Activated CD8-positive, alpha-beta memory T cell treated with anti-CD3 and anti-CD28 coated beads, Interleukin-2, amount 50 U/mL, for 1 hour (primary cell): Measurements from ENCODE around the gene MLKL.
"Not testable (repeated sequence)": the region's sequence is repeated elsewhere in the genome, so short reads cannot be mapped to it uniquely, and the experiment has no call there.

Experiments
- DNase-seq: peaks from one replicate; pipeline ENCODE4 v3.0.0-alpha.2; 2020; ENCODE audit errors: extremely low read depth

The MLKL gene

GRCh38 chr16:74699666-74700065 is 996 bp downstream of the MLKL start:
- DNase-seq = no peak

- no peak for DNase-seq
Observed at GRCh38 chr16:74698222-74698621, 2.4 kb downstream of the MLKL start.

- DNase-seq = peak; percentile 25
Observed at GRCh38 chr16:74695450-74696422, 4.9 kb downstream of the MLKL start.

- DNase-seq = no peak
Observed at GRCh38 chr16:74691093-74691855, 9.4 kb downstream of the MLKL start.

GRCh38 chr16:74682556-74682955 is 18.1 kb downstream of the MLKL start:
- no peak for DNase-seq

- no peak for DNase-seq
Observed at GRCh38 chr16:74680681-74681080, 20.0 kb downstream of the MLKL start.

- no peak for DNase-seq
Observed at GRCh38 chr16:74679983-74680382, 20.7 kb downstream of the MLKL start.

- no peak for DNase-seq
Observed at GRCh38 chr16:74677868-74678267, 22.8 kb downstream of the MLKL start.

GRCh38 chr16:74673876-74674275 is 26.8 kb downstream of the MLKL start:
- DNase-seq = no peak

- not testable (repeated sequence) for DNase-seq
Observed at GRCh38 chr16:74668877-74669276, 31.8 kb downstream of the MLKL start.

- no peak for DNase-seq
Observed at GRCh38 chr16:74667255-74667700, 33.4 kb downstream of the MLKL start.

GRCh38 chr16:74666425-74667254 is 34.0 kb downstream of the MLKL start, which contains the start of gene RFWD3:
RFWD3 (minus strand) TSS chr16:74666877; CDS start chr16:74661449, 5,428 bp downstream.
- DNase-seq = peak; percentile 98

- DNase-seq = no peak
Observed at GRCh38 chr16:74666010-74666421, 34.6 kb downstream of the MLKL start.

GRCh38 chr16:74661064-74661463 is 39.6 kb downstream of the MLKL start:
- DNase-seq = no peak

GRCh38 chr16:74660383-74660782 is 40.3 kb downstream of the MLKL start:
- no peak for DNase-seq

- DNase-seq = no peak
Observed at GRCh38 chr16:74659041-74659440, 41.6 kb downstream of the MLKL start.

GRCh38 chr16:74657870-74658642 is 42.6 kb downstream of the MLKL start:
- no peak for DNase-seq

GRCh38 chr16:74654536-74655050 is 46.1 kb downstream of the MLKL start:
- DNase-seq = no peak

GRCh38 chr16:74652883-74653282 is 47.8 kb downstream of the MLKL start:
- DNase-seq = not testable (repeated sequence)

- no peak for DNase-seq
Observed at GRCh38 chr16:74652249-74652648, 48.4 kb downstream of the MLKL start.

- no peak for DNase-seq
Observed at GRCh38 chr16:74651841-74652240, 48.8 kb downstream of the MLKL start.
